Liver (tissue), 9 donors: ENCODE measurements around the gene AHDC1. TPM values are rescaled to one million over a fixed set of nuclear protein-coding genes. Genes with fewer than 3 reads are reported as not detected.

Experiments
- DNase-seq: peaks from one replicate; pipeline ENCODE4 v3.0.0-alpha.2; 2017; ENCODE audit warnings: low spot score
- H3K27ac ChIP-seq, 2 donors: one replicate each; pipeline ENCODE4 v1.7.0; 2013; ENCODE audit warnings: inconsistent platforms in 2 of 2, low read length in 2 of 2, control low read depth in 1 of 2, low read depth in 1 of 2, mild to moderate bottlenecking in 1 of 2
- H3K27me3 ChIP-seq, 4 donors: one replicate each; pipeline versions ENCODE4 v1.6.1 to v1.7.0; 2013; ENCODE audit warnings: low read length in 3 of 4, inconsistent platforms in 1 of 4, mild to moderate bottlenecking in 1 of 4, moderate library complexity in 1 of 4; ENCODE audit not compliant: control insufficient read depth in 4 of 4, insufficient read depth in 4 of 4
- H3K36me3 ChIP-seq, 4 donors: one replicate each; pipeline versions ENCODE4 v1.6.1 to v1.7.0; 2013; ENCODE audit warnings: low read length in 3 of 4, mild to moderate bottlenecking in 3 of 4, low read depth in 1 of 4, moderate library complexity in 1 of 4; ENCODE audit not compliant: control insufficient read depth in 4 of 4, insufficient read depth in 3 of 4
- H3K4me1 ChIP-seq, 4 donors: one replicate each; pipeline versions ENCODE4 v1.6.1 to v1.7.0; 2013; ENCODE audit warnings: low read length in 3 of 4, mild to moderate bottlenecking in 3 of 4, moderate library complexity in 1 of 4; ENCODE audit not compliant: control insufficient read depth in 4 of 4, insufficient read depth in 4 of 4
- H3K4me3 ChIP-seq, 3 donors: one replicate each; pipeline versions ENCODE4 v1.6.1 to v1.7.0; 2013; ENCODE audit warnings: low read length in 3 of 3, control low read depth in 1 of 3, low read depth in 1 of 3, mild to moderate bottlenecking in 1 of 3
- H3K9ac ChIP-seq, 2 donors: one replicate each; pipeline ENCODE4 v1.7.0; 2013; ENCODE audit warnings: low read length in 2 of 2, mild to moderate bottlenecking in 2 of 2, moderate library complexity in 2 of 2, control low read depth in 1 of 2, low read depth in 1 of 2
- H3K9me3 ChIP-seq, 4 donors: one replicate each; pipeline versions ENCODE4 v1.6.1 to v1.7.0; 2013; ENCODE audit warnings: low read length in 3 of 4; ENCODE audit not compliant: control insufficient read depth in 4 of 4
- CTCF ChIP-seq: fragments of 150-350 bp; IDR thresholded peaks from 2 replicates; pipeline ENCODE4 v1.5.1; 2017; ENCODE audit warnings: improper control_type of control experiment, low read depth, low read length; ENCODE audit not compliant: missing input control
- EGR1 ChIP-seq, 2 donors: IDR thresholded peaks; 2 replicates each; pipeline ENCODE4 v1.6.1; 2016 to 2018; ENCODE audit warnings: antibody characterized with exemption in 2 of 2, low read depth in 2 of 2
- FOXA1 ChIP-seq: IDR thresholded peaks from 2 replicates; pipeline ENCODE4 v1.6.1; 2016; ENCODE audit warnings: antibody characterized with exemption
- FOXA2 ChIP-seq: IDR thresholded peaks from 2 replicates; pipeline ENCODE4 v1.6.1; 2016; ENCODE audit warnings: antibody characterized with exemption
- GABPA ChIP-seq, 2 donors: IDR thresholded peaks in 1 of 2; conservative IDR thresholded peaks in 1 of 2; 2 replicates each; pipeline ENCODE4 v1.6.1; 2016; ENCODE audit warnings: antibody characterized with exemption in 2 of 2, mild to moderate bottlenecking in 1 of 2, moderate library complexity in 1 of 2
- HNF4A ChIP-seq, 2 donors: conservative IDR thresholded peaks; 2 replicates each; pipeline ENCODE4 v1.6.1; 2016; ENCODE audit warnings: antibody characterized with exemption in 2 of 2, mild to moderate bottlenecking in 2 of 2
- HNF4G ChIP-seq: IDR thresholded peaks from 2 replicates; pipeline ENCODE4 v1.6.1; 2016; ENCODE audit warnings: antibody characterized with exemption
- JUND ChIP-seq, 2 donors: IDR thresholded peaks; 2 replicates each; pipeline ENCODE4 v1.6.1; 2016; ENCODE audit warnings: antibody characterized with exemption in 2 of 2
- MAX ChIP-seq: IDR thresholded peaks from 2 replicates; pipeline ENCODE4 v1.6.1; 2016; ENCODE audit warnings: antibody characterized with exemption
- NR2F2 ChIP-seq: IDR thresholded peaks from 2 replicates; pipeline ENCODE4 v1.6.1; 2016; ENCODE audit warnings: antibody characterized with exemption
- RAD21 ChIP-seq, 2 donors: IDR thresholded peaks; 2 replicates each; pipeline ENCODE4 v1.6.1; 2016; ENCODE audit warnings: antibody characterized with exemption in 2 of 2, mild to moderate bottlenecking in 2 of 2
- REST ChIP-seq: IDR thresholded peaks from 2 replicates; pipeline ENCODE4 v1.6.1; 2016; ENCODE audit warnings: antibody characterized with exemption, mild to moderate bottlenecking
- RXRA ChIP-seq, 2 donors: IDR thresholded peaks; 2 replicates each; pipeline ENCODE4 v1.6.1; 2017 to 2018; ENCODE audit warnings: antibody characterized with exemption in 2 of 2, mild to moderate bottlenecking in 1 of 2
- SP1 ChIP-seq: IDR thresholded peaks from 2 replicates; pipeline ENCODE4 v1.6.1; 2018; ENCODE audit warnings: antibody characterized with exemption, mild to moderate bottlenecking
- YY1 ChIP-seq: IDR thresholded peaks from 2 replicates; pipeline ENCODE4 v1.6.1; 2016; ENCODE audit warnings: antibody characterized with exemption, mild to moderate bottlenecking
- ZBTB33 ChIP-seq: IDR thresholded peaks from 2 replicates; pipeline ENCODE4 v1.6.1; 2016; ENCODE audit warnings: antibody characterized with exemption
- WGBS: extraction: QIAGEN DNeasy Blood & Tissue Kit; methylation state at CpG from one replicate; pipeline ENCODE4 v1.1.7; 2013; 5-methylcytosine and 5-hydroxymethylcytosine counted together
- polyA plus RNA-seq, 2 donors: library from polyadenylated mRNA; stranded (reverse) in 1 of 2; unstranded in 1 of 2; fragments of 200-250 nt in 1 of 2; fragments of >200 nt in 1 of 2; fragmentation: Nextera tagmentation in 1 of 2; extraction: Ambion mirVana in 1 of 2; gene quantifications; one replicate each; pipeline versions ENCODE4 v1.2.1 to v1.2.3, GENCODE V29; 2013 to 2015
- total RNA-seq, 2 donors: library from RNA; depleted of rRNA; stranded (reverse); fragments of >200 nt; gene quantifications; one replicate each; pipeline ENCODE4 v1.2.3, GENCODE V29; 2014
- donor health status: healthy.
- donor health status: healthy.
- donor health status: healthy.
- donor health status: healthy.
- donor health status: healthy.

AHDC1 gene
- total and polyA plus RNA-seq, 4 donors = 2.4 to 6.5 (median 5.5) TPM

- TF ChIP-seq RXRA (IDR thresholded peaks at IDR 0.05) (no peak), JUND (IDR thresholded peaks at IDR 0.05) (no peak), EGR1 (IDR thresholded peaks at IDR 0.05; ENCODE audit: low read depth in 2 of 2) (no peak), FOXA1 (no peak)
These were observed 80.5 kb downstream of the AHDC1 start (continued) for GRCh38 chr1:27523337-27524020.

GRCh38 chr1:27522432-27523336 lies 81.3 kb downstream of the AHDC1 start:
- WGBS = 70% methylated on average over 31 of the region's 31 CpGs
- no peaks in the 10 kb centered on the region for H3K27me3 ChIP-seq
- no peak overlapping the region for H3K9ac ChIP-seq
- no peak overlapping the region for H3K4me3 ChIP-seq
- H3K4me1 ChIP-seq = peaks cover 5 to 31% (median 12%) of the 10 kb centered on the region in 4 donors
- H3K9me3 ChIP-seq = no peaks in the 10 kb centered on the region
- no peak overlapping the region for H3K27ac ChIP-seq
- H3K36me3 ChIP-seq = no peaks in the 10 kb centered on the region
- no peak for DNase-seq
- no peak for TF ChIP-seq YY1
- peak in 1 of 2 donors; percentile 44 for TF ChIP-seq RXRA (IDR thresholded peaks at IDR 0.05)

- Histone ChIP-seq H3K9me3 (no peaks in the 10 kb centered on the region), H3K36me3 (no peaks in the 10 kb centered on the region), H3K9ac (no peak overlapping the region), H3K27ac (no peak overlapping the region), H3K27me3 (no peaks in the 10 kb centered on the region), H3K4me3 (no peak overlapping the region), H3K4me1 (peaks cover 0 to 27% (median 11%) of the 10 kb centered on the region in 4 donors)
- 80% methylated on average over 9 of the region's 9 CpGs for WGBS
- DNase-seq = no peak
- no peak for TF ChIP-seq JUND (IDR thresholded peaks at IDR 0.05)
- TF ChIP-seq NR2F2 = no peak
- TF ChIP-seq RAD21 (IDR thresholded peaks at IDR 0.05) = no peak
- TF ChIP-seq HNF4A (conservative IDR thresholded peaks at IDR 0.05) = no peak
- TF ChIP-seq SP1 = no peak
- TF ChIP-seq ZBTB33 = no peak
These were observed 82.0 kb downstream of the AHDC1 start for GRCh38 chr1:27521861-27522431.

GRCh38 chr1:27521336-27521831 lies 82.6 kb downstream of the AHDC1 start:
- Histone ChIP-seq H3K9me3 (no peaks in the 10 kb centered on the region), H3K27ac (no peak overlapping the region), H3K4me3 (no peak overlapping the region), H3K4me1 (peaks cover 0 to 27% (median 11%) of the 10 kb centered on the region in 4 donors), H3K27me3 (no peaks in the 10 kb centered on the region), H3K36me3 (no peaks in the 10 kb centered on the region), H3K9ac (no peak overlapping the region)
- WGBS = 67% methylated on average over 20 of the region's 20 CpGs
- no peak for DNase-seq
- TF ChIP-seq JUND (IDR thresholded peaks at IDR 0.05) (no peak), MAX (no peak), CTCF (no peak), GABPA (IDR thresholded peaks at IDR 0.05 in 1 of 2, conservative IDR thresholded peaks at IDR 0.05 in 1 of 2) (no peak), EGR1 (IDR thresholded peaks at IDR 0.05; ENCODE audit: low read depth in 2 of 2) (no peak), REST (no peak), YY1 (no peak), FOXA2 (no peak), HNF4A (conservative IDR thresholded peaks at IDR 0.05) (no peak), HNF4G (no peak), NR2F2 (no peak)
